ENCODE results near the gene PLA2G4A. TPM values are rescaled to one million over a fixed set of nuclear protein-coding genes. Genes with fewer than 3 reads are reported as not detected.
"Not testable (repeated sequence)": the region's sequence is repeated elsewhere in the genome, so short reads cannot be mapped to it uniquely, and the experiment has no call there.

The PLA2G4A gene
- total and polyA plus RNA-seq, 2 donors: 23.3 to 36.8 TPM

GRCh38 chr1:186899577-186899976 is 70.8 kb downstream of the PLA2G4A start:
- WGBS: 88% methylated on average over 3 of the region's 3 CpGs
- Histone ChIP-seq H3K36me3 (ENCODE audit: insufficient read depth) (no peaks in the 10 kb centered on the region), H3K4me3 (ENCODE audit: low read depth, low read length) (no peak overlapping the region), H3K4me1 (ENCODE audit: insufficient read depth) (peaks cover 2% of the 10 kb centered on the region), H3K27ac (ENCODE audit: low read depth) (no peak overlapping the region)
- DNase-seq (ENCODE audit: extremely low spot score): no peak

DNA sequence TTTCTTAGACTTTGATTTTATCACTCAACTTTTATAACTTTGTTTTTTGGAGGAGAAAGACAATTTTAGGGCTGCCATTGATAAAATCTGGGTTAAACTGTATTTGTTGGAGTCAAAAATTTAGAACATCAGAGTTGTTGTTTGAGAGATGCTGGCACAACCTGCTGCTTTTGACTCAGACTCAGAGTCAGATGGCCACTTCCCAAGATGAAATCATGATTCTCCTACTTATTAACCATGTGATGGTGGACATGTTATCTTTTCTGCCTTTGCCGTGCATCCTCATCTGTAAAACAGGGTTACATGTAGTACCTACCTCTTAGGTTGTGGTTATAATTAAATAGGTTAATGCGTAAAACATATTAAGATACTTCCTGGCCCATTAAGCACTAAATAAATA is 71.2 kb downstream of the PLA2G4A start:
- no peak overlapping the region for H3K27ac ChIP-seq (ENCODE audit: low read depth)
- 86% methylated on average over 2 of the region's 2 CpGs for WGBS

GRCh38 chr1:186900539-186901237 is 71.9 kb downstream of the PLA2G4A start:
- DNase-seq (ENCODE audit: extremely low spot score): no peak
- 63% methylated on average over 5 of the region's 5 CpGs for WGBS
- no peak overlapping the region for H3K27ac ChIP-seq (ENCODE audit: low read depth)

More for the DNA sequence above, 71.2 kb downstream of the PLA2G4A start:
- no peaks in the 10 kb centered on the region for H3K36me3 ChIP-seq (ENCODE audit: insufficient read depth)
- no peak overlapping the region for H3K4me3 ChIP-seq (ENCODE audit: low read depth, low read length)
- no peak for DNase-seq (ENCODE audit: extremely low spot score)
- peaks cover 2% of the 10 kb centered on the region for H3K4me1 ChIP-seq (ENCODE audit: insufficient read depth)

DNA sequence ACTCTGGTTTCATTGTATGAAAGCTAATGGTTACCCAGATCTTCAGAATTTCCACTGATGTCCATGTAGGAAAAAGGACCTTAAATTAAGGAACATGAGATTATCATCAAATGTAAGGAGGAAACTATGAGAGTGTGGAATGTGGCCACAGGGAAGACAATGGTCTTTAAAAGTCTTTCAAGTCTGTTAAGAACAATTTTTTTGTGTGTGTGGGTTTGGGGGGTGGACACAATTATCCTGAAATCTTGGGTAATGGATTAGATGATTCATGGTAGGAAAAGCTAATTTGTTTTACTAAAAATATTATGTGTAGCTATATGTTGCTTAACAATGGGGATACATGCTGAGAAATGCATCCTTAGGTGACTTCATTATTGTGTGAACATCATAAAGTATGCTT is 72.9 kb downstream of the PLA2G4A start:
- no peaks in the 10 kb centered on the region for H3K36me3 ChIP-seq (ENCODE audit: insufficient read depth)
- H3K27ac ChIP-seq (ENCODE audit: low read depth): no peak overlapping the region
- H3K4me1 ChIP-seq (ENCODE audit: insufficient read depth): peaks cover 2% of the 10 kb centered on the region
- no peak overlapping the region for H3K4me3 ChIP-seq (ENCODE audit: low read depth, low read length)
- DNase-seq (ENCODE audit: extremely low spot score): no peak

More at GRCh38 chr1:186900539-186901237, 71.9 kb downstream of the PLA2G4A start:
- H3K4me1 ChIP-seq (ENCODE audit: insufficient read depth): peaks cover 2% of the 10 kb centered on the region
- H3K36me3 ChIP-seq (ENCODE audit: insufficient read depth): no peaks in the 10 kb centered on the region
- H3K4me3 ChIP-seq (ENCODE audit: low read depth, low read length): no peak overlapping the region

GRCh38 chr1:186903374-186904136 is 74.8 kb downstream of the PLA2G4A start:
- H3K36me3 ChIP-seq (ENCODE audit: insufficient read depth): no peaks in the 10 kb centered on the region
- no peaks in the 10 kb centered on the region for H3K4me1 ChIP-seq (ENCODE audit: insufficient read depth)
- 78% methylated on average over 7 of the region's 7 CpGs for WGBS
- H3K27ac ChIP-seq (ENCODE audit: low read depth): peak overlapping the region; percentile 50
- no peak for DNase-seq (ENCODE audit: extremely low spot score)
- no peak overlapping the region for H3K4me3 ChIP-seq (ENCODE audit: low read depth, low read length)

GRCh38 chr1:186904361-186904760 is 75.6 kb downstream of the PLA2G4A start:
- DNase-seq (ENCODE audit: extremely low spot score): no peak
- Histone ChIP-seq H3K4me3 (ENCODE audit: low read depth, low read length) (no peak overlapping the region), H3K4me1 (ENCODE audit: insufficient read depth) (no peaks in the 10 kb centered on the region), H3K27ac (ENCODE audit: low read depth) (peak overlapping the region; percentile 50), H3K36me3 (ENCODE audit: insufficient read depth) (no peaks in the 10 kb centered on the region)
- 54% methylated on average over 3 of the region's 3 CpGs for WGBS

- no peak overlapping the region for H3K27ac ChIP-seq (ENCODE audit: low read depth)
- DNase-seq (ENCODE audit: extremely low spot score): no peak
- H3K4me3 ChIP-seq (ENCODE audit: low read depth, low read length): no peak overlapping the region
- 51% methylated on average over 1 of the region's 1 CpG for whole genome bisulfite sequencing
- H3K4me1 ChIP-seq (ENCODE audit: insufficient read depth): no peaks in the 10 kb centered on the region
- H3K36me3 ChIP-seq (ENCODE audit: insufficient read depth): no peaks in the 10 kb centered on the region
These were observed 76.8 kb downstream of the PLA2G4A start for GRCh38 chr1:186905561-186905960.

DNA sequence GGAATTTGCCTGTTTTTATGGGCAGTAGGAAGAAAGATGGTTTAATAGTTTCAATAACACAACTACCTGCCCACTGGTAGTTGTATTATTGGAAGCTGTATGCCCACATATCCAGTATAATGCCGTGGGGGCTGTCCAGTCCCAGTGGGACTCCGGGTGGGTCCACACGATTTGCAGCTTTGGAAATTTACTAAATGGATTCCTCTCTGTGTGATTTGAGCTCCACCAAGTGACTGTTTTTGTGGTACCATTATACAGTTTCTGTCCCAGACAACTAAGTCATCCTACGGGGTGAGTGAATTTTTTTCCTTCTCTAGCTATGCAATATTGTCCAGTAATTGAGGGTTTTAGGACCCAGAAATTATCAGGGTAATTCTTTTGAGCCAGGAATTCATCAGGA is 86.8 kb downstream of the PLA2G4A start:
- WGBS: 72% methylated on average over 4 of the region's 4 CpGs
- Histone ChIP-seq H3K27ac (ENCODE audit: low read depth) (no peak overlapping the region), H3K36me3 (ENCODE audit: insufficient read depth) (peaks cover 2% of the 10 kb centered on the region), H3K4me1 (ENCODE audit: insufficient read depth) (peaks cover 2% of the 10 kb centered on the region), H3K4me3 (ENCODE audit: low read depth, low read length) (no peak overlapping the region)
- DNase-seq (ENCODE audit: extremely low spot score): no peak

DNA sequence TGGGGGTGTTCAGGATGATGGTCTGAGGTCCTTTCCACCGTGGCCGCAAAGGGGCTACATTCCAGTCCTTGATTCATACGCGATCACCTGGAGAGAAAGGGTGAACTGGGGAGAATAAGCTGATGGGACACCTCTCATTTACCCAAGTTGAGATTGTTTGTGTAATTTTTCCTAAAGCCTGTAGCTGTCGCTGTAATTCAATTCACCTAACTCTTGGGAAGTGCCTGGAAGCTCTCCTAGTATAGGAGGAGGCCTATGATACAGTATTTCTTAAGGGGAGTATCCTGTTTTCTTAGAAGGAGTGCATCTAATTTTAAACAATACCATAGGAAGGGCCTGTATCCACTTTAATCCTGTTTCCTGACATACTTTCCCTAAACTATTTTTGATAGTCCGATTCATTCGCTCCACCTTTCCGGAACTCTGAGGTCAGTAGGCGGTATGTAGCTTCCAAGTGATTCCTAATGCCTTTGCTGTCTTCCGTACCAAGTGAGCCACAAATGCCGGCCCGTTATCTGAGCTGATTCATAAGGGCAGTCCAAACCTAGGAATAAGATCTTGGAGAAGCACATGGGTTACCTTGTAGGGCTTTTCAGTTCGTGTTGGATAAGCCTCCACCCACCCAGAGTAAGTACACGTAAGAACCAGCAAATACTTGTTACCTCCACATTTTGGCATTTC is 88.5 kb downstream of the PLA2G4A start:
- not testable (repeated sequence) for H3K4me3 ChIP-seq (ENCODE audit: low read depth, low read length)

GRCh38 chr1:186921386-186921785 is 92.6 kb downstream of the PLA2G4A start:
- H3K36me3 ChIP-seq (ENCODE audit: insufficient read depth); H3K4me3 ChIP-seq (ENCODE audit: low read depth, low read length); H3K27ac ChIP-seq (ENCODE audit: low read depth); H3K4me1 ChIP-seq (ENCODE audit: insufficient read depth); DNase-seq (ENCODE audit: extremely low spot score): not testable (repeated sequence)
- WGBS: 95% methylated on average over 5 of the region's 5 CpGs

More for the DNA sequence above, 88.5 kb downstream of the PLA2G4A start:
- not testable (repeated sequence) for DNase-seq (ENCODE audit: extremely low spot score); H3K27ac ChIP-seq (ENCODE audit: low read depth); H3K36me3 ChIP-seq (ENCODE audit: insufficient read depth); H3K4me1 ChIP-seq (ENCODE audit: insufficient read depth)
- WGBS: 82% methylated on average over 14 of the region's 14 CpGs

DNA sequence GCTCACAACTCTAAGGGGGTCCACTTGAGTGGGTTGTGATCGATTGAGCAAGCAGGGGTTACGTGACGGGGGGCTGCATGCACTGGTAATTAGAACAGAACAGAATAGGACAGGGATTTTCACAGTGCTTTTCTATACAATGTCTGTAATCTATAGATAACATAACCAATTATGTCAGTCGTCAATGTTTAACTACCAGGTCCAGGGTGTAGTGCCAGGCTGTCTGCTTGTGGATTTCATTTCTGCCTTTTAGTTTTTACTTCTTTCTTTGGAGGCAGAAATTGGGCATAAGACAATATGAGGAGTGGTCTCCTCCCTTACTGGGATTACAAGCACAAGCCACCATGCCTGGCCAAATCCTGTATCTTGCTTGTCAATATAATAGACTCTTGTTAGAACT is 94.1 kb downstream of the PLA2G4A start:
- H3K27ac ChIP-seq (ENCODE audit: low read depth); H3K36me3 ChIP-seq (ENCODE audit: insufficient read depth); DNase-seq (ENCODE audit: extremely low spot score); H3K4me1 ChIP-seq (ENCODE audit: insufficient read depth); H3K4me3 ChIP-seq (ENCODE audit: low read depth, low read length): not testable (repeated sequence)
- 67% methylated on average over 4 of the region's 4 CpGs for WGBS

DNA sequence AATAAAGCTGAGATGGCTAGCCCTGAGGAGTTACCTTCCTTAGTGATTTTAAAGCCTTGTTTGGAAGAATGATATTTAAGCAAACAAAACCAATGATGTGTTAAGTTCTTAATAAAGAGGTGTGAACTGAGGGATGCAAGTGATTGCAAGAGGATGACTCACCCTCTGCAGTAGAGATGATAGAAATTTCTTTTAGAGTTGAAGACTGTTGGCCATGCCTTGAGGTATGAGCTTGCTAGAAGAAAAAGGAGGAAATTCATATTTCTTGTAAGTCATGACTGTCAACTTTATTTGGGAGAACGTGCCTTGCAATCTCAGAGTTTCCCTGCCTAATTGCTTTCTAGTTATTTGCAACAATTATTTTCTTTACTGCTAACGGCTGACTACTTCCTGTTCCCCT is 94.7 kb downstream of the PLA2G4A start:
- Histone ChIP-seq H3K4me3 (ENCODE audit: low read depth, low read length) (no peak overlapping the region), H3K36me3 (ENCODE audit: insufficient read depth) (no peaks in the 10 kb centered on the region), H3K27ac (ENCODE audit: low read depth) (no peak overlapping the region), H3K4me1 (ENCODE audit: insufficient read depth) (no peaks in the 10 kb centered on the region)
- WGBS: 84% methylated on average over 2 of the region's 2 CpGs
- no peak for DNase-seq (ENCODE audit: extremely low spot score)

DNA sequence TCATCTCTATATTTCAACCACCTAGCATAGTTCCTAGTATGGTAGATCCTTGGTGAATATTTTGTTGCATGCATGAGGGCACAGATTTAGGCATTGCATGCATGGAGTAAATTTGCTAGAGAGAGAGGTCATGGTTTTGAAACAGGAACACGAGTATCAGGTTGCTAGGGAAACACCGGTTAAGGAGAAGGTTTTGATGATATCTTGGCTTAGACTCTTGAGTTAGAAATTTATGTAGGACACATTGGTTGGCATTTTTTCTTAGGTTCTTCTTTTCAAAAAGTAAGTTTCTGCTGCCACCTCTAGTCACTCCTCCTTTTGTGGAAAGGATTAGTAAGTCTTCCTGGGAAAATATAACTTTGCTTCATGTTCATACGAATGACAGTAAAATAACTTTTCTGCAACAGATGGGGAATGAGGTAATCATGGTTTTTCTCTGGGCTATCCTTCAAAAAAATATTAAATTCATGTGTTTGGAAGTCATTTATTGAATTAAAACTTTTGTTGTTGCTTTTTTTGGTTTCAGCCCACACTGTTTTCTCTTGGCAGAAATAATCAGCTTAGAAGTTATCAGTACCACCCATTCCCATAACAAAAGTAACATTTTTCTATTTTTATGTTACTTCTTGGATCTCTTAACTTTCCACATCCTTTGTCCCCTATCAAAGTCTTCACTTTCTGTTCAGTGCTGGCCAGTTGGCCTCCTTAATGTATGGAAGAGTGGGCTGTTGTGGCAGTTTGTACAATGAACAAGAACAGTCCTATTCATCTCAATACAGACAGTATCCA is 97.3 kb downstream of the PLA2G4A start:
- 28% methylated on average over 3 of the region's 3 CpGs for WGBS
- H3K27ac ChIP-seq (ENCODE audit: low read depth): no peak overlapping the region
- DNase-seq (ENCODE audit: extremely low spot score): no peak
- H3K36me3 ChIP-seq (ENCODE audit: insufficient read depth): no peaks in the 10 kb centered on the region
- no peak overlapping the region for H3K4me3 ChIP-seq (ENCODE audit: low read depth, low read length)
- H3K4me1 ChIP-seq (ENCODE audit: insufficient read depth): no peaks in the 10 kb centered on the region
